Kidney capillary endothelial cell (primary cell): ENCODE measurements around the gene GDNF.
"Not testable (repeated sequence)": the region's sequence is repeated elsewhere in the genome, so short reads cannot be mapped to it uniquely, and the experiment has no call there.

Source experiments
- DNase-seq: peaks from one replicate; pipeline ENCODE4 v3.0.0-alpha.2; 2018; ENCODE audit warnings: low spot score

The GDNF gene

GRCh38 chr5:37786416-37786815, 53.4 kb downstream of the GDNF start:
- DNase-seq: no peak

- DNase-seq: not testable (repeated sequence)
Observed at GRCh38 chr5:37781409-37781808, 58.4 kb downstream of the GDNF start.

- no peak for DNase-seq
Observed at GRCh38 chr5:37777432-37778130, 62.3 kb downstream of the GDNF start.

- no peak for DNase-seq
Observed at GRCh38 chr5:37776826-37777225, 63.0 kb downstream of the GDNF start.

- DNase-seq: peak; percentile 27
Observed at GRCh38 chr5:37774912-37775483, 64.8 kb downstream of the GDNF start.

- DNase-seq: no peak
Observed at GRCh38 chr5:37773809-37774208, 66.0 kb downstream of the GDNF start.

- DNase-seq: no peak
Observed at GRCh38 chr5:37772255-37772654, 67.6 kb downstream of the GDNF start.

- no peak for DNase-seq
Observed at GRCh38 chr5:37771731-37772130, 68.1 kb downstream of the GDNF start.

- DNase-seq: no peak
Observed at GRCh38 chr5:37771203-37771611, 68.6 kb downstream of the GDNF start.

- DNase-seq: no peak
Observed at GRCh38 chr5:37770786-37771185, 69.1 kb downstream of the GDNF start.

- DNase-seq: no peak
Observed at GRCh38 chr5:37769840-37770239, 70.0 kb downstream of the GDNF start.

- DNase-seq: no peak
Observed at GRCh38 chr5:37769108-37769507, 70.7 kb downstream of the GDNF start.

GRCh38 chr5:37768371-37768770, 71.5 kb downstream of the GDNF start:
- DNase-seq: no peak

GRCh38 chr5:37767961-37768360, 71.9 kb downstream of the GDNF start:
- DNase-seq: no peak

- DNase-seq: no peak
Observed at GRCh38 chr5:37767251-37767650, 72.6 kb downstream of the GDNF start.
